ENCODE measurements around the gene FICD. TPM values are rescaled to one million over a fixed set of nuclear protein-coding genes. Genes with fewer than 3 reads are reported as not detected.
"Not testable (repeated sequence)": the region's sequence is repeated elsewhere in the genome, so short reads cannot be mapped to it uniquely, and the experiment has no call there.

Gene FICD
- total and polyA plus RNA-seq, 4 donors = 0.63 to 14.5 (median 5.1) TPM

DNA sequence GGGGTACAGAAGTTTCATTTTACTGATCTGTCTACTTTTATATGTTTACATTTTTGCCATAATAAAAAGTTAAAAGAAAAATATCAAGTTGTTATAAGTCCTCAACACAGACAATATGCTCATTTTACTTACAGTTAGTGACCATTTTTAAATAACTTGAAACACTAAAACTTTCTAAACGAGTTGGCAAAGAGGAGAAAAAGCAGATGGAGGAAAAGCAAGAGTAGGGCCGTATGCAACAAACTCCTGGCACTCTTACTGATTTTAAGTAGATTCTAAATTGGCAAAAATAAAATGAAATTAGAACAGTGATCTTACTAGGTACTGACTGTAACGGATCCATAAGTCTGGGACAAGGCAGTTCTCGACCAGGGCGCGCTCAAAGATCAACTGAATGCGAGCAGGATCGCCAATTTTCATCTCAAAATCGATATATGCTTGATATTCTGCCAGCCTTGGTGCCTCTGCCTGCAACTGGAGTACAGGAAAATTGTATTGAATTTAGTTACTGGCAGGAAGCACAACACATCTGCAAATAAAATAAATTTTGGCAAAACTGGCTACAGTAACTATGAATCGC is 23.6 kb downstream of the FICD start:
- H3K4me3 ChIP-seq (ENCODE audit: low read length in 2 of 2) = no peak overlapping the region
- 92 to 93% methylated on average over 10 of the region's 10 CpGs for WGBS, 2 donors
- intact Hi-C loops (cut with DNase I) = no loop called here
- DNase-seq (no peak), ATAC-seq (ENCODE audit: low FRiP score) (no peak)
- no peaks in the 10 kb centered on the region for H3K27me3 ChIP-seq (ENCODE audit: control insufficient read depth in 1 of 2, insufficient read depth in 2 of 2, low read length in 1 of 2)
- peaks cover 4 to 7% of the 10 kb centered on the region in 2 donors for H3K36me3 ChIP-seq (ENCODE audit: control insufficient read depth in 1 of 2, insufficient read depth in 2 of 2, low read length in 1 of 2)
- no peak overlapping the region for H3K27ac ChIP-seq (ENCODE audit: low read depth in 1 of 2, low read length in 2 of 2)
- no peaks in the 10 kb centered on the region for H3K9me3 ChIP-seq (ENCODE audit: control insufficient read depth, low read length)
- H3K4me1 ChIP-seq (ENCODE audit: control insufficient read depth in 1 of 2, insufficient read depth in 2 of 2, low read length in 2 of 2) = no peaks in the 10 kb centered on the region

DNA sequence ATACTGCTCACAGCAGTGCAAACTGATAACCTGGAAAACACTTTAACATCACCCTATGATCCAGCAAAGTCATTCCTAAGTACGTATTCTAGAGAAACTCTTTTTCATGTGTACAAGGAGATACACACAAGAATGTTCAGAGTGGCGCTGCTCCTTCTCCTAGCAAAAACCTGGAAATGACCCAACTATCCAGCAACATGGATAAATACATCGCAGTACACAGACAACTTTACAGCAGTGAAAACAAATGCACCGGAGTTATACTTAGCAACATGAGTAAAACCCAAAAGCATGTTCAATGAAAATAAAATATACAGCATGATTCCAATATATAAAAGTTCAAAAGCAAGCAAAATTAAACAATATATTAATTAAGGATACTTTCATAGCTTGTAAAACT is 27.2 kb downstream of the FICD start:
- no peaks in the 10 kb centered on the region for H3K4me1 ChIP-seq (ENCODE audit: control insufficient read depth in 1 of 2, insufficient read depth in 2 of 2, low read length in 2 of 2)
- no peak for ATAC-seq (ENCODE audit: low FRiP score)
- H3K27me3 ChIP-seq (ENCODE audit: control insufficient read depth in 1 of 2, insufficient read depth in 2 of 2, low read length in 1 of 2) = no peaks in the 10 kb centered on the region
- H3K36me3 ChIP-seq (ENCODE audit: control insufficient read depth in 1 of 2, insufficient read depth in 2 of 2, low read length in 1 of 2) = peaks cover 2 to 10% of the 10 kb centered on the region in 2 donors
- no peak overlapping the region for H3K4me3 ChIP-seq (ENCODE audit: low read length in 2 of 2)
- no peak overlapping the region for H3K27ac ChIP-seq (ENCODE audit: low read depth in 1 of 2, low read length in 2 of 2)
- DNase-seq = no peak
- WGBS, 2 donors = 72 to 73% methylated on average over 4 of the region's 4 CpGs
- H3K9me3 ChIP-seq (ENCODE audit: control insufficient read depth, low read length) = no peaks in the 10 kb centered on the region
- intact Hi-C loops (cut with DNase I) = no loop called here

DNA sequence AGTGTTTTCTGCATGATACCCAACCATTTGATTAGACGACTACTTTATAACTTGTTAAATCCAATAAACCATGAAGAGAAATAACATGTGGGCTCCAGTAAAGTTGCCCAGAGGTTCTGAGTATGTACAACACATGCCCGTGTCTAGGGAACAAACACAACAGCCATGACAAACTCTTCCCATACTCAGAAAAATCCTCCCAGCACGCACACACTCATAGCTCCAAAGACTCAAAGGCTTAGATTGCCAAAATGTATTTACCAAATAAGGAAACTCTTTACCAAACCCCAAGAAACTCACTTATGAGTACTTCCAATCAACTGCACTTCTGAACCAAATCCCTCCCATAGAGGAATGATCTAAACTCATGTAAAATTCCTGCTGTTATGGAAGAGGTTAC is 28.6 kb downstream of the FICD start:
- no peaks in the 10 kb centered on the region for H3K4me1 ChIP-seq (ENCODE audit: control insufficient read depth in 1 of 2, insufficient read depth in 2 of 2, low read length in 2 of 2)
- no peak overlapping the region for H3K27ac ChIP-seq (ENCODE audit: low read depth in 1 of 2, low read length in 2 of 2)
- no peaks in the 10 kb centered on the region for H3K9me3 ChIP-seq (ENCODE audit: control insufficient read depth, low read length)
- H3K27me3 ChIP-seq (ENCODE audit: control insufficient read depth in 1 of 2, insufficient read depth in 2 of 2, low read length in 1 of 2) = no peaks in the 10 kb centered on the region
- ATAC-seq (ENCODE audit: low FRiP score) (no peak), DNase-seq (no peak)
- no peak overlapping the region for H3K4me3 ChIP-seq (ENCODE audit: low read length in 2 of 2)
- WGBS, 2 donors = 84 to 85% methylated on average over 3 of the region's 3 CpGs
- intact Hi-C loops (cut with DNase I) = no loop called here
- peaks cover 2 to 8% of the 10 kb centered on the region in 2 donors for H3K36me3 ChIP-seq (ENCODE audit: control insufficient read depth in 1 of 2, insufficient read depth in 2 of 2, low read length in 1 of 2)

DNA sequence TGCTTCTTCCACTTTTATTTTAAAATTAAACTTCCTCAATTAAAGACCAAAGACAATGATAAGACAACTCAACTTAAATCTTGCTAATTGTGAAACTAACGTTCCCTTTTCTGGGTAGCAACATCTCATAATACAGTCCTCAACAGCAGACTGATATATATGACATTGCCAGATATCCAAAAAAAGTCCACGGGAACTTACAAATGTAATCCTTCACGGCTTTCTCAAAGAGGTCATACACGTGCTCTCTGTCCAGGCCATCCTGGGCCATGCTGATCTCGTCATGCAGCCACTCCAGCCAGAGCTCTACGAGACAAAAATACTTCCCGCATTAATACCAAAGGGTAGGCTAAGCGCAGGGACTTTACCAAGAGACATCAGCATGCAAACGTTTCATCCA is 32.6 kb downstream of the FICD start:
- DNase-seq (no peak), ATAC-seq (ENCODE audit: low FRiP score) (no peak)
- 77% methylated on average over 9 of the region's 9 CpGs for WGBS, 2 donors
- intact Hi-C loops (cut with DNase I) = no loop called here
- Histone ChIP-seq H3K9me3 (ENCODE audit: control insufficient read depth, low read length) (no peaks in the 10 kb centered on the region), H3K4me1 (ENCODE audit: control insufficient read depth in 1 of 2, insufficient read depth in 2 of 2, low read length in 2 of 2) (no peaks in the 10 kb centered on the region), H3K4me3 (ENCODE audit: low read length in 2 of 2) (no peak overlapping the region), H3K27ac (ENCODE audit: low read depth in 1 of 2, low read length in 2 of 2) (no peak overlapping the region), H3K27me3 (ENCODE audit: control insufficient read depth in 1 of 2, insufficient read depth in 2 of 2, low read length in 1 of 2) (no peaks in the 10 kb centered on the region), H3K36me3 (ENCODE audit: control insufficient read depth in 1 of 2, insufficient read depth in 2 of 2, low read length in 1 of 2) (peaks cover 2 to 8% of the 10 kb centered on the region in 2 donors)

DNA sequence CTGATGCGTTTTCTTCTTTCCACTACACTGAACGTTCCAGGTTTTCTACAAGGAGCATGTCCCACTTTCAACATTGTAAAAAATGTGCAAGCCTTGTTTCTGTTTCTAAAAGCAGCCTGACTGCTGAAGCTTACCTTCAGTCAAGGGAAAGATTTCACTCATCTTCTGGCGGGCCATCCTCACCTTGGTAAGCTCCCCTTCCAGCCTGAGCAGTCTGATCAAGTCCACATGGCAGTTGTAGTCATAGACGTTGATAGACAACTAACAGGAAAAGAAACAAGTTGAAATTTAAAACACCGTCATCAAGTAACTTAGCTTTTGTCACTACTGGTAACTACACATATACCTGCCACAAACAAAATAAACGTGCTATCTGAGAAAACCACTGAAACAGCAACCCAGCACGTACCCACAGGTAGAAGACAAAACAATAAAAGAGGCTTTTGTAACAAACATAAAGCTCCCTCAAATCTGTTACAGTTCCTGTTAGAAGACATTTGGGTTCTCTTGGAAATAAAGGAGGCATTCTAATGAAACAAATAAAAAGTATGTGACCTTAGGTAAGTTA is 34.0 kb downstream of the FICD start:
- no peaks in the 10 kb centered on the region for H3K4me1 ChIP-seq (ENCODE audit: control insufficient read depth in 1 of 2, insufficient read depth in 2 of 2, low read length in 2 of 2)
- ATAC-seq (ENCODE audit: low FRiP score) (no peak), DNase-seq (no peak)
- H3K27me3 ChIP-seq (ENCODE audit: control insufficient read depth in 1 of 2, insufficient read depth in 2 of 2, low read length in 1 of 2) = no peaks in the 10 kb centered on the region
- H3K4me3 ChIP-seq (ENCODE audit: low read length in 2 of 2) = no peak overlapping the region
- intact Hi-C loops (cut with DNase I) = no loop called here
- WGBS, 2 donors = 50 to 51% methylated on average over 7 of the region's 7 CpGs
- no peak overlapping the region for H3K27ac ChIP-seq (ENCODE audit: low read depth in 1 of 2, low read length in 2 of 2)
- H3K9me3 ChIP-seq (ENCODE audit: control insufficient read depth, low read length) = no peaks in the 10 kb centered on the region
- H3K36me3 ChIP-seq (ENCODE audit: control insufficient read depth in 1 of 2, insufficient read depth in 2 of 2, low read length in 1 of 2) = peaks cover 2 to 6% of the 10 kb centered on the region in 2 donors

DNA sequence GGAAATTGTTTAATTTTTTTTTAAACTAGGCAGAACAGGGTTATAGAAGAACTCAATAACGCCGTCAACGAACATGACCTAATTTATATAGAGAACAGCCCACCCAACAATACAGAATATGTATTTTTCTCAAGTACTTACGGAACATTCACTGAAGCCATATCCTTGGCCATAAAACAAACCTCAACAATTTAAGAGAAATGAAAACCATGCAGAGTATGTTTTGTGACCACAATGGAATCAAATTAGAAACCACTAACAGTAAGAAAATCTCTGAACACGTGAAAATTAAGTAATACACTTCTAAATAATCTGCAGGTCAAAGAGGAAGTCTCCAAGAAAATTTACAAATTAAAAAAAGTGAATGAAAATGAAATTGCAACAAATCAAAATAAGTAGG is 36.5 kb downstream of the FICD start:
- Histone ChIP-seq H3K36me3 (ENCODE audit: control insufficient read depth in 1 of 2, insufficient read depth in 2 of 2, low read length in 1 of 2) (no peaks in the 10 kb centered on the region), H3K9me3 (ENCODE audit: control insufficient read depth, low read length) (no peaks in the 10 kb centered on the region), H3K27ac (ENCODE audit: low read depth in 1 of 2, low read length in 2 of 2) (no peak overlapping the region), H3K4me3 (ENCODE audit: low read length in 2 of 2) (no peak overlapping the region), H3K4me1 (ENCODE audit: control insufficient read depth in 1 of 2, insufficient read depth in 2 of 2, low read length in 2 of 2) (no peaks in the 10 kb centered on the region), H3K27me3 (ENCODE audit: control insufficient read depth in 1 of 2, insufficient read depth in 2 of 2, low read length in 1 of 2) (no peaks in the 10 kb centered on the region)
- DNase-seq (no peak), ATAC-seq (ENCODE audit: low FRiP score) (no peak)
- intact Hi-C loops (cut with DNase I) = no loop called here
- WGBS, 2 donors = 79% methylated on average over 5 of the region's 5 CpGs

DNA sequence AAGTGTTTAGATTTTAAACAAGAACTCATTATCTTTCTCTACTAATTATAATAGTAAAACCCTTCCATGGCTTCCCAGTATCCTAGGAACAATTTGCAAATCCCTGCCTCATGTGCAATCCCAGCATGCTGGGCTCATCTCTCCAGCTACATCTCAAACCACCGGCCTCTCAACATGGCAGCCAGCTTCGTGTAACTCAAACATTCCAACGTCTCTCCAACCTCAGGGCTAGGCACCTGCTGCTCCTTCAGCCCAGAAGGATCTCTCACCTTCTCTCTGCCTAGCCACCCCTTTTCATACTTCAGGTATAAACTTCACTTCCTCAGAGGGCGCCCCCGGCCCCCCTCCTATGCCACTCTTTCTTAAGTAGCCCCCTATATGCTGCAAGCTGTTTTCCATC is 38.7 kb downstream of the FICD start:
- 89 to 92% methylated on average over 5 of the region's 5 CpGs for WGBS, 2 donors
- Histone ChIP-seq H3K4me1 (ENCODE audit: control insufficient read depth in 1 of 2, insufficient read depth in 2 of 2, low read length in 2 of 2) (no peaks in the 10 kb centered on the region), H3K27ac (ENCODE audit: low read depth in 1 of 2, low read length in 2 of 2) (no peak overlapping the region), H3K27me3 (ENCODE audit: control insufficient read depth in 1 of 2, insufficient read depth in 2 of 2, low read length in 1 of 2) (no peaks in the 10 kb centered on the region), H3K4me3 (ENCODE audit: low read length in 2 of 2) (no peak overlapping the region), H3K9me3 (ENCODE audit: control insufficient read depth, low read length) (no peaks in the 10 kb centered on the region), H3K36me3 (ENCODE audit: control insufficient read depth in 1 of 2, insufficient read depth in 2 of 2, low read length in 1 of 2) (peaks cover 0 to 4% of the 10 kb centered on the region in 2 donors)
- no peak for DNase-seq
- no peak for ATAC-seq (ENCODE audit: low FRiP score)
- intact Hi-C loops (cut with DNase I) = no loop called here

DNA sequence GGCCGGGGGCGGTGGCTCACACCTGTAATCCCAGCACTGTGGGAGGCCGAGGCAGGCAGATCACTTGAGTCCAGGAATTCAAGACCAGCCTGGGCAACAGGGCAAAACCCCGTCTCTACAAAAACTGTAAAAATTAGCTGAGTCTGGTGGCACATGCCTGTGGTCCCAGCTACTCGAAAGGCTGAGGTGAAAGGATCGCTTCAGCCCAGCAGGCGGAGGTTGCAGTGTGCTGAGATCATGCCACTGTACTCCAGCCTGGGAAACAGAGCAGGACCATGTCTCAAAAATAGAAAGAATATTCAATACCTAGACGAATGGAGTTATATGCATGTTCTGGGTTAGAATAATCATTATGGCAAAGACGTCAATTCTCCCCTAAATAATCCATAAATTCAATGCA is 40.3 kb downstream of the FICD start:
- H3K27me3 ChIP-seq (ENCODE audit: control insufficient read depth in 1 of 2, insufficient read depth in 2 of 2, low read length in 1 of 2); H3K9me3 ChIP-seq (ENCODE audit: control insufficient read depth, low read length); intact Hi-C loops (cut with DNase I); DNase-seq; H3K27ac ChIP-seq (ENCODE audit: low read depth in 1 of 2, low read length in 2 of 2); H3K36me3 ChIP-seq (ENCODE audit: control insufficient read depth in 1 of 2, insufficient read depth in 2 of 2, low read length in 1 of 2); ATAC-seq (ENCODE audit: low FRiP score); H3K4me3 ChIP-seq (ENCODE audit: low read length in 2 of 2); H3K4me1 ChIP-seq (ENCODE audit: control insufficient read depth in 1 of 2, insufficient read depth in 2 of 2, low read length in 2 of 2): not testable (repeated sequence)
- 85 to 87% methylated on average over 9 of the region's 9 CpGs for WGBS, 2 donors

DNA sequence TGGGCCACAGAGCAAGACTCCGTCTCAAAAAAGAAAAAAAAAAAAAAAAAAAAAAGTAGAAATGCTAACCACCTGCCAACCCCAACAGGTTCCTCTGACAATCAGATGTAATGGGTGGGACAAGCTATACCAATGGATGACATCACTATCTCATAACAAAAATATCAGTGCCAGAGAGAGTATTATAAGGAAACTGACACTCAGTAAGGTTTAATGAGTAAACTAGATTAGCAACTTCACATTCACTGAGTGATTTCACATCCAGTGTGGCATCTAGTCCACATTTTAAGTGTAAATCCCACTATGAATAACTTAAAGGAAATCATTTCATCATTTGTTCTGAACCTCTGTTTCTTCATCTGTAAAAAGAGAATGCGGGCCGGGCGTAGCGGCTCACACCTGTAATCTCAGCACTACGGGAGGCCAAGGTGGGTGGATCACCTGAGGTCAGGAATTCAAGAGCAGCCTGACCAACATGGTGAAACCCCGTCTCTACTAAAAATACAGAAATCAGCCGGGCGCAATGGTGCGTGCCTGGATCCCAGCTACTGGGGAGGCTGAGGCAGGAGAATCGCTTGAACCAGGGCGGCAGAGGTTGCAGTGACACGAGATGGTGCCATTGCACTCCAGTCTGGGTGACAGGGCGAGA is 44.1 kb downstream of the FICD start:
- no peaks in the 10 kb centered on the region for H3K27me3 ChIP-seq (ENCODE audit: control insufficient read depth in 1 of 2, insufficient read depth in 2 of 2, low read length in 1 of 2)
- no peak overlapping the region for H3K4me3 ChIP-seq (ENCODE audit: low read length in 2 of 2)
- DNase-seq = no peak
- no peak overlapping the region for H3K27ac ChIP-seq (ENCODE audit: low read depth in 1 of 2, low read length in 2 of 2)
- peaks cover 0 to 4% of the 10 kb centered on the region in 2 donors for H3K36me3 ChIP-seq (ENCODE audit: control insufficient read depth in 1 of 2, insufficient read depth in 2 of 2, low read length in 1 of 2)
- intact Hi-C loops (cut with DNase I) = no loop called here
- H3K4me1 ChIP-seq (ENCODE audit: control insufficient read depth in 1 of 2, insufficient read depth in 2 of 2, low read length in 2 of 2) = peaks cover 0 to 9% of the 10 kb centered on the region in 2 donors
- 83 to 87% methylated on average over 13 to 14 of the region's 14 CpGs for WGBS, 2 donors
- ATAC-seq (ENCODE audit: low FRiP score) = no peak
- no peaks in the 10 kb centered on the region for H3K9me3 ChIP-seq (ENCODE audit: control insufficient read depth, low read length)
